Raji (cell line): ENCODE measurements around the gene F11.

Experiments
- POLR2A ChIP-seq: IDR thresholded peaks from 2 replicates; pipeline ENCODE4 v1.6.1; 2011; ENCODE audit warnings: low read depth, low read length, control low read depth; ENCODE audit not compliant: insufficient read depth

Gene F11

DNA sequence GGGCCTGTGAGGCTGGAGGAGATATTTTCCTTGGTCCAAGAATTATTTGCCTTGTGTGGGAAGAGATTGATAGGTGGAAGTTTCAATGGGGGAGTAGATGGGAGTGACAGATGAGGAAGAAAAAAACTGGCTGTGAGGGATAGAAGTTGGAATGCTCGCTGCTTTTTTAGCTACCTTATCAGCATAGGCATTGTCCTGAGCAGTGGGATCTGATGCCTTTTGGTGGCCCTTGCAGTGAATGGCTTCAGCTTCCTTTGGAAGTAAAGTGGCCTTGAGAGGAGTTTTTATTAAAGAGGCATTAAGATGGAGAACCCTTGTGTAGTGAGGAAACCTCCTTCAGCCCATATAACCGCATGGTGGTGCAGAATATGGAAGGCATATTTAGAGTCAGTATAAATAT is 22.7 kb upstream of the F11 start:
- TF ChIP-seq POLR2A: no peak

- TF ChIP-seq POLR2A: no peak
Observed at GRCh38 chr4:186244835-186245234, 21.2 kb upstream of the F11 start.

DNA sequence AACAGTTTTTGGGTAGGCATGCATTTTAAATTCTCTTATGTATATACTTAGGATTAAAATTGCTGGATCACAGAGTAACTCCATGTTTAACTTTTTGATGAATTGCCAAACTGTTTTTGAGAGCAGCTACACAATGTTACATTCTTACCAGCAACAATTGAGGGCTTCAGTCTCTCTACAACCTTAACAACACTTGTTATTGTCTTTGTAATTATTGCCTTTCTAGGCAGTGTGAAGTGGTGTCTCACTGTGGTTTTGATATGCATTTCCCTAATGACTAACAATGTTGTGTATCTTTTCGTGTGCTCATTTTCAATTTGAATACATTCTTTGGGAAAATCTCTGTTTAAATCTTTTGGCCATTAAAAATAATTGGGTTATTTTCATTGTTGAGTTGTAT is 17.3 kb upstream of the F11 start:
- no peak for TF ChIP-seq POLR2A

DNA sequence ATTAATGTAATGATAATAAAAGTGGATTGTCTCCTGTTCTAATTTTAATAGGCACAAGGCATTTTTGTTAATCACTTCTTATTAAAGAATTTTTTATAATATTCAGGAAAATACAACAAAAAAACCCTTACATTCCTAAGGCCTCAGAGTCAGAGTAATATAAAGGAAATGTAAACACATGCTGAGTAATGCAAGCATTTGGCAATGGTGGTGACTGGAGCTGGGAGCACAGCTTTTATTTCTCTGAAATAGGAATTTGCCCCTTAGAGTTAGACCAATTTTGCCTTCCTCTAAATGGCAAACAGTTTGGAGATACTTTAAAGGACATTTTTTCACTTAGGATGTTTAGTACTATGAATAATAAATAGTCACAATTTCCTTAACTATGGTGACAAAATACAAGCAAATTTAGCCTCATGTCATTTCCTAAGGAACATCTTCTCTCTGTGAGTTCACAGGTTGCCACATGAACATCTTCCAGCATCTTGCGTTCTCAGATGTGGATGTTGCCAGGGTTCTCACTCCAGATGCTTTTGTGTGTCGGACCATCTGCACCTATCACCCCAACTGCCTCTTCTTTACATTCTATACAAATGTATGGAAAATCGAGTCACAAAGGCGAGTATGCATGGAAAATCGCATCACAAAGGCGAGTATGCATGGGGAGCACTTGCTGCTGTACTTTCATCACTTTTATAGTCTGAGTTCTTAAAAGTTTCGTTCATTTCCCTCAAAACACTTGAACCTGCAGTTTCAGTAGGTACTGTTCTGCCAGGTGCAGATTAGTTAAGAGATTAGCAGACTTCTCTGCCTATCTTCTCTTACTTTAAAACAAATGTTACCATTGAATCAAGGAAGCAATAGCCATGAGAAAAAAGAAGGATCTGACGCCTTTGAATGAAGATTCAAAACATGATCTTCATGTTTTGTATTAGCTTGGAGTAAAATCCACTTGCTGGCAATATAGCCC is 15.9 kb upstream of the F11 start:
- no peak for TF ChIP-seq POLR2A

DNA sequence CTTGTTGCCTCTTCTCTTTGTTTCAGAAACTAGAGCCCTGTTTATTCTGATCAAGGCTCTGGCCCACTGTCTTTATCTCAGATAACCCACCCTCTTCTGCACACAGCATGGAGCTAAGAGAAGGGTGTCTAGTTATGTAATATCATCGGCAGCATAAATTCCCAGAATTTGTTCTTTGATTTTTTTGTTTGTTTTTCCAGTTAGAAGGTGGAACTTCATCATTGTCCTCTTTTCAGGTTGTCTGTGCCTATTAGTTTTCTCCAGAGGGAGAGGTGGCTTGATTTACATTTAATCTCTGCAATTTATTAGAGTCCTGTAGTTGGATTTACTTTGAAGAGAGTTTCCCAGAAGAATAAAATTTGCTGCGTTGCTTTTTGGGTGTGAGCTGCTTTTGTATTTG is 15.2 kb upstream of the F11 start:
- TF ChIP-seq POLR2A: no peak

DNA sequence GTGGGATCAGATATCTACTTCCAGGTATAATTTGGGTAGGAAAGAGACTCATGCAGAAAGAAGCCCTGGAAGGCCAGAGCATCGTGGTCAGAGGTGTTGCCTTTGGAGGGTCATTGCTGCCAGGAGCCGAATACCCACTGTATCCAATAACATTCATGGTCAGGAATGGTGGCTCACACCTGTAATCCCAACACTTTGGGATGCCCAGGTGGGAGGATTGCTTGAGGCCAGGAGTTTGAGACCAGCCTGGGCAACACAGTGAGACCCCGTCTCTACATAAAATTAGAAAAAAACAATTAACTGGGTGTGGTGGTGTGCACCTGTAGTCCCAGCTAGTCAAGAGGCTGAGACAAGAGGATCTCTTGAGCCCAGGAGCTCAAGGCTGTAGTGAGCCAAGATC is 10.9 kb upstream of the F11 start:
- TF ChIP-seq POLR2A: no peak

- no peak for TF ChIP-seq POLR2A
Observed at GRCh38 chr4:186258216-186258811, 7.7 kb upstream of the F11 start.

DNA sequence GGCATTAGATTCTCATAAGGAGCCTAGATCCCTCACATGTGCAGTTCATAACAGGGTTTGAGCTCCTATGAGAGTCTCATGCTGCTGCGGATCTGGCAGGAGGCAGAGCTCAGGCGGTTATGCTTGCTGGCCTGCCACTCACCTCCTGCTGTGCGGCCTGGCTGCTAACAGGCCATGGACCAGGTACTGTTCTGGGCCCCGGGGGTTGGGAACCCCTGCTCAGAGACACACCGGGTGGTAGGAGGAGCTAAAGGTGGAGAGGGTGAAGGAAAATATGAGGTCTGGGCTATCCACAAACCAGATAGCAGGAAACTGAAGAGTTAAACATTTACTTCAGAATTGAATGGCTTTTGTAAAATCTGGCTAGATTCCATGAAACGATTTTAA is 5.9 kb upstream of the F11 start:
- no peak for TF ChIP-seq POLR2A

DNA sequence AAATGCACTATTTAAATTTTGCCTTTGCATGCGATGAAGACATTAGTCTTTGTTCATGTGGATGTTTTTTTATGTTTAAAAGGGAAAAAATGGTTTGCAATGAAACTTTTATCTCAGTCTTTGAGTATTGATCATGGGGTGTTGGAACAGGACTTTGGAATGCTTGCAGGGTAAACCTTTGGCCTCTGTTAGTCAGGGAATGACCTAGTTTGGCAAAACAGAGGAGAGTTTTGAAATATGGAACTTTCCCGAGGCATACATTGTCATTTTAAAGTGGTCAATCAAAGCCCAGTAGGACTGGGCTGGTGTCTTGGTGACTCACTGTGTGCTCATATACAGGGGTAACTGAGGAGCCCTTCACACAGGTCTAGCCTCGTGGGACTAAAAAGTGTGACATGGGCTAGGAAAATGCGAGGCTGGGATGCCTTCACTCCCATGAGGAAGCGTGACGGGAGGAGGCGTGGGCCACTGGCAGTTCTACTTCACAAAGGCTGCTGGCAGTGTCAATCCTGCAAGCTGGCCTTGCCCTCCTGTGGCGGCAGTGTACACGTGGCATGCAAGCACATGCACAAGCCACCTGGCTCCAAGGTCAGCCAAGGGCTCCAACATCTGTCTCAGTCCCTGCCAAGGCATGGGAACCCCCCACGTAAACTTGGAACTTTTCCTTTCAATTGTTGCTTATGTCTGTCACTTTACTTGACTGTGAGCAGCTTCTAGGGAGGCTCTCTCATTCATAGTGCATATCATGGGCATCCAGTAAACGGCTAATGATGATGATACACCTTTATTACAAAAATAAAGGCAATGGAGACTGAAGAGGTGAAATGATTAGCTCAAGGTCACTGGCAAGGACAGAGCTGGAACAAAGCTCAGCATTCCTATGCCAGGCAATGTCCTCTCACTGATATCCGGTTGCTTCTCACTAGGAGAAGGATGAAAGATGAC is 5.2 kb upstream of the F11 start:
- TF ChIP-seq POLR2A: no peak

DNA sequence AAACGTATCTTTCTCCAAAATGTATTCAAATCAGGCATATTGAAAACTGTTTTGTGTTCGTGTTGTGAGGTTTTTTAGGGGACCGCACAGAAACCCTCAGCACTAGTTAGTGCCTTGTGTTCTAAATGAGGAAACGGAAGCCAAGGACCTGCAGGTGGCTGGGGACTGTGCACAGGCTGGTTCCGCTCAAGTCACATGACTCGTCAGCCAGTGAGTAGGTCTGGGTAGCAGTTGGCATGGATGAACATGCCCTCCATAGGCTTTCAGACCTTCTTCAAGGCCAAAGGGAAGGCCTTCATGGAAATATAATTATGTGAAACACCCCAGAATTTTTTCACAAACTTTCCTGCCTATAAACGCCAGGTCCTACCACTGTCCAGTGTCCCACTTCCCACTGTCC is 1.3 kb upstream of the F11 start:
- no peak for TF ChIP-seq POLR2A

DNA sequence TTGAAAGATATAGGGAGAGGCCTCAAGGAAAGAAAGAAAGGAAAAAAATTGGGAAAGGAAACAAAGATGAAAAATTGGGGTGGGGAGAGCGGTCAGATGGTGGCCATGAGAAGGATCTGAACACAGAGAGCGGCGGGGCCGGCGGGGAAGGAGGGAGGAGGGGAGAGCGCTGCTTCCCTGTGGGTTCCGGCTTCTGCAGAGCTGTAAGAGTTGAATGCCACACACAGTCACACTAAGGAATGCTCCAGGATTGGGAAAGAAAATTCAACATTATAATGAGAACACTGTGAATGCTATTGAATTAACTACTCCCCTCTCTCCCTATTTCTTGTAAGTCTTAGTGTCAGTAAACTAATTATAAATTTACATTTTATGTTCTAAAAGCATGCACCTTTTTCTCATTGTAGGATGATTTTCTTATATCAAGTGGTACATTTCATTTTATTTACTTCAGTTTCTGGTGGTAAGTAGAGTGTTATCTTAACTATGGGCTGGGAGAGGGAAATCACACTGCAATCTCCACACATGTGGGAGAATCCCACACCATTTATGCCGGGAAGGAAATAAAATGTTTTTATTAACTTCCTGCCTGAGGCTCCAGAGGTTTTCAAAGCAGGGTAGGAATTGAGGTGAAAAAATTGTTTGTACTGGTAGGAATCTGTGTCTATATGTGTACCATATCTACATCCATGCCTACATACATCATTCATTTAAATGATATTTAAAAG is 904 bp downstream of the F11 start:
- TF ChIP-seq POLR2A: no peak

GRCh38 chr4:186271081-186271678 is 5.2 kb downstream of the F11 start:
- TF ChIP-seq POLR2A: no peak

GRCh38 chr4:186272699-186273391 is 6.9 kb downstream of the F11 start:
- TF ChIP-seq POLR2A: no peak

- TF ChIP-seq POLR2A: no peak
Observed at GRCh38 chr4:186283311-186283710, 17.3 kb downstream of the F11 start.

- no peak for TF ChIP-seq POLR2A
Observed at GRCh38 chr4:186285147-186285546, 19.2 kb downstream of the F11 start.
